Smooth muscle cell (in vitro differentiated cells): ENCODE measurements around the gene ZCWPW1. TPM values are rescaled to one million over a fixed set of nuclear protein-coding genes. Genes with fewer than 3 reads are reported as not detected.

Experiments
- DNase-seq: peaks from one replicate; lab custom pipeline; 2025; ENCODE audit not compliant: unreplicated experiment; lab: John Stamatoyannopoulos, UW
- H2AFZ ChIP-seq: fragments of 200-600 bp; sonication (generic); 2 replicates; pipeline ENCODE4 v1.6.0; 2016; ENCODE audit warnings: antibody characterized with exemption, low read depth, mild to moderate bottlenecking
- H3F3A ChIP-seq: fragments of 200-600 bp; sonication (generic); 2 replicates; pipeline ENCODE4 v1.6.0; 2017; ENCODE audit warnings: antibody characterized with exemption, low read depth
- H3K27ac ChIP-seq: fragments of 200-600 bp; sonication (generic); 2 replicates; pipeline ENCODE4 v1.5.1; 2016; ENCODE audit warnings: low read depth, mild to moderate bottlenecking
- H3K27me3 ChIP-seq: fragments of 200-600 bp; sonication (generic); 2 replicates; pipeline ENCODE4 v1.6.1; 2016; ENCODE audit warnings: low read depth, mild to moderate bottlenecking
- H3K36me3 ChIP-seq: fragments of 200-600 bp; sonication (generic); 2 replicates; pipeline ENCODE4 v1.5.1; 2016; ENCODE audit warnings: low read depth
- H3K4me1 ChIP-seq: fragments of 200-600 bp; sonication (generic); 2 replicates; pipeline ENCODE4 v1.5.1; 2016; ENCODE audit warnings: low read depth
- H3K4me2 ChIP-seq: fragments of 200-600 bp; sonication (generic); 2 replicates; pipeline ENCODE4 v1.6.0; 2016; ENCODE audit warnings: mild to moderate bottlenecking
- H3K4me3 ChIP-seq: fragments of 200-600 bp; sonication (generic); 2 replicates; pipeline ENCODE4 v1.5.1; 2016; ENCODE audit warnings: mild to moderate bottlenecking
- H3K79me2 ChIP-seq: fragments of 200-600 bp; sonication (generic); 2 replicates; pipeline ENCODE4 v1.6.0; 2016; ENCODE audit warnings: low read depth, mild to moderate bottlenecking
- H3K9ac ChIP-seq: fragments of 200-600 bp; sonication (generic); 2 replicates; pipeline ENCODE4 v1.6.0; 2016; ENCODE audit warnings: low read depth
- H3K9me3 ChIP-seq: fragments of 200-600 bp; sonication (generic); replicated peaks from 2 replicates; pipeline ENCODE4 v1.5.1; 2016; ENCODE audit warnings: low read depth
- H4K20me1 ChIP-seq: fragments of 200-600 bp; sonication (generic); 2 replicates; pipeline ENCODE4 v1.6.0; 2016; ENCODE audit warnings: low read depth
- CTCF ChIP-seq: fragments of 200-600 bp; sonication (generic); IDR thresholded peaks from 2 replicates; pipeline ENCODE4 v1.5.1; 2017; ENCODE audit warnings: borderline replicate concordance, mild to moderate bottlenecking, antibody characterized with exemption; ENCODE audit not compliant: insufficient read depth, poor library complexity, severe bottlenecking
- WGBS: methylation state at CpG from one replicate; pipeline ENCODE4 v1.1.7; 2016; ENCODE audit warnings: low lambda C conversion rate; 5-methylcytosine and 5-hydroxymethylcytosine counted together
- polyA plus RNA-seq: library from polyadenylated mRNA; unstranded; fragments of >200 nt; fragmentation: Nextera tagmentation; extraction: Ambion mirVana; gene quantifications from 2 replicates; pipeline ENCODE4 v1.2.1, GENCODE V29; 2016
- total RNA-seq: library from RNA; depleted of rRNA; stranded (reverse); fragments of >200 nt; gene quantifications from 2 replicates; pipeline ENCODE4 v1.2.3, GENCODE V29; 2014

ZCWPW1 gene
- total and polyA plus RNA-seq, 2 experiments from 2014 or later, result 3.9 to 5.3 TPM

GRCh38 chr7:100465299-100465698, 36.8 kb upstream of the ZCWPW1 start:
- Histone ChIP-seq H3K27ac (no peak overlapping the region), H3K9me3 (no peaks in the 10 kb centered on the region), H3K9ac (no peak overlapping the region), H3K27me3 (no peaks in the 10 kb centered on the region), H3K36me3 (no peaks in the 10 kb centered on the region), H3K79me2 (no peaks in the 10 kb centered on the region), H3K4me2 (no peak overlapping the region), H3K4me1 (no peaks in the 10 kb centered on the region), H4K20me1 (peaks cover 21% of the 10 kb centered on the region), H3F3A (no peaks in the 10 kb centered on the region), H2AFZ (no peak overlapping the region), H3K4me3 (no peak overlapping the region)
- DNase-seq, result no peak
- WGBS, result 87% methylated on average over 8 of the region's 8 CpGs
- no peak for TF ChIP-seq CTCF

- Histone ChIP-seq H2AFZ (no peak overlapping the region), H3K9me3 (no peaks in the 10 kb centered on the region), H4K20me1 (peaks cover 15% of the 10 kb centered on the region), H3K27me3 (no peaks in the 10 kb centered on the region), H3K4me3 (no peak overlapping the region), H3K79me2 (no peaks in the 10 kb centered on the region), H3K4me1 (no peaks in the 10 kb centered on the region), H3K36me3 (no peaks in the 10 kb centered on the region), H3F3A (no peaks in the 10 kb centered on the region), H3K4me2 (no peak overlapping the region), H3K9ac (no peak overlapping the region), H3K27ac (no peak overlapping the region)
- WGBS, result 93% methylated on average over 2 of the region's 2 CpGs
- no peak for TF ChIP-seq CTCF
- no peak for DNase-seq
These were observed 36.3 kb upstream of the ZCWPW1 start for GRCh38 chr7:100464791-100465190.

DNA sequence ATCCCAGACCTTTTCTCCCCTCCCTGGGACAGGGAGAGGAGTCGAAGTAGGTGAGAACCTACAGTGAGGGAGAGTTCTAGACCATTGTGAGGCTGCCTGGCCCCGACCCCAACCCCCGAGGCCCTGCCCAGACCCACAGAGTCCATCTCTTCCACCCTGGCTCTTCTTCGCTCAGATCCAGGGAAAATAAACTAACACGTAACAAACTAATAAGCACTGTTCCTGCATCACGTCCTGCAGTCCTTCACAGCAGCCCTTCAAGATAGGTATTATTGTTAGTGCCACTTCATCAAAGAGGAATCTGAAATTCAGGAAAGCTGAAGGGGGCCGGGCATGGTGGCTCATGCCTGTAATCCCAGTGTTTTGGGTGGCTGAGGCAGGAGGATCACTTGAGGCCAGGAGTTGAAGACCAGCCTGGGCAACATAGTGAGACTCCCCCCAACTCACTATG, 35.7 kb upstream of the ZCWPW1 start, which contains the start of gene SPACDR:
SPACDR (minus strand) TSS at position 51 of the 451 bp plus-strand sequence. CDS start 235 bp downstream, outside the sequence.
- 86% methylated on average over 7 of the region's 7 CpGs for WGBS

More for the DNA sequence above, 35.7 kb upstream of the ZCWPW1 start, which contains the start of gene SPACDR:
- no peaks in the 10 kb centered on the region for H3K27me3 ChIP-seq
- no peak within 1 kb of the TSS for H3K4me3 ChIP-seq
- no peaks in the 10 kb centered on the region for H3K4me1 ChIP-seq
- no peaks in the 10 kb centered on the region for H3F3A ChIP-seq
- H3K4me2 ChIP-seq, result no peak within 1 kb of the TSS
- no peaks in the 10 kb centered on the region for H3K36me3 ChIP-seq
- no peak within 1 kb of the TSS for H3K27ac ChIP-seq
- DNase-seq, result no peak
- no peak for TF ChIP-seq CTCF
- no peak within 1 kb of the TSS for H3K9ac ChIP-seq
- no peaks in the 10 kb centered on the region for H3K9me3 ChIP-seq
- H3K79me2 ChIP-seq, result no peaks in the 10 kb centered on the region
- peaks cover 10% of the 10 kb centered on the region for H4K20me1 ChIP-seq
- no peak within 1 kb of the TSS for H2AFZ ChIP-seq
